GM12878 (cell line): ENCODE results near the gene DNMT1. TPM values are rescaled to one million over a fixed set of nuclear protein-coding genes. Genes with fewer than 3 reads are reported as not detected.

Experiments
- ATAC-seq: fragments of 200-7000 bp; cut with Tn5 transposase; 3 replicates; pipeline ENCODE4 v1.9.1; 2020; ENCODE audit warnings: mild to moderate bottlenecking, moderate library complexity
- BruUV-seq: library from RNA; stranded (reverse); fragments of 400-500 nt; replicated peaks from 2 replicates; lab custom pipeline; 2021; lab: Mats Ljungman, UMichigan
- CTCF ChIA-PET: fragments of 300-600 bp; sonication (Branson Sonifier 250); formaldehyde crosslinking; extraction: SDS; loops from one replicate; lab custom pipeline; 2021; ENCODE audit warnings: inconsistent platforms; lab: Yijun Ruan, JAX
- POLR2A ChIA-PET: fragments of 350-600 bp; formaldehyde crosslinking; extraction: SDS; loops from one replicate; lab custom pipeline; 2021; ENCODE audit warnings: inconsistent platforms; lab: Charles Lee
- RAD21 ChIA-PET: fragments of 300-600 bp; sonication (Branson Sonifier 250); formaldehyde crosslinking; loops from one replicate; lab custom pipeline; 2023; ENCODE audit warnings: antibody characterized with exemption; ENCODE audit not compliant: unreplicated experiment; lab: Charles Lee
- SMC1A ChIA-PET: fragments of 300-600 bp; sonication (Branson Sonifier 250); formaldehyde crosslinking; loops from one replicate; lab custom pipeline; 2023; ENCODE audit not compliant: unreplicated experiment, uncharacterized antibody; lab: Charles Lee
- DNase-seq: peaks from one replicate; pipeline ENCODE4 v3.0.0-alpha.2; 2011; ENCODE audit warnings: low read depth, low spot score
- FAIRE-seq: peaks from 3 replicates; lab custom pipeline; 2011; peaks lifted over from hg19 to GRCh38; lab: Jason Lieb, UNC
- H2AFZ ChIP-seq: 2 replicates; pipeline ENCODE4 v1.6.0; 2011; ENCODE audit warnings: low read depth, low read length, control low read depth; ENCODE audit not compliant: control insufficient read depth
- H3K27ac ChIP-seq: 2 replicates; pipeline ENCODE4 v1.5.1; 2011; ENCODE audit warnings: control low read depth; ENCODE audit not compliant: control insufficient read depth, insufficient read depth
- H3K27me3 ChIP-seq, 2 experiments: replicated peaks in 1 of 2; 2 replicates each; pipeline versions ENCODE4 v1.6.0 to v1.6.1; 2011; ENCODE audit warnings: low read length in 1 of 2; ENCODE audit not compliant: control insufficient read depth in 2 of 2, insufficient read depth in 2 of 2
- H3K36me3 ChIP-seq, 2 experiments: 2 replicates each; pipeline ENCODE4 v1.5.1; 2011; ENCODE audit warnings: low read length in 1 of 2; ENCODE audit not compliant: control insufficient read depth in 2 of 2, insufficient read depth in 2 of 2
- H3K4me1 ChIP-seq: 2 replicates; pipeline ENCODE4 v1.6.1; 2011; ENCODE audit warnings: mild to moderate bottlenecking, low read length, moderate library complexity, mixed read lengths; ENCODE audit not compliant: control insufficient read depth, insufficient read depth
- H3K4me2 ChIP-seq: 2 replicates; pipeline ENCODE4 v1.6.0; 2011; ENCODE audit warnings: control low read depth; ENCODE audit not compliant: control insufficient read depth, insufficient read depth
- H3K4me3 ChIP-seq: fragments of 200-600 bp; sonication (generic); 2 replicates; pipeline ENCODE4 v1.5.1; 2016
- H3K79me2 ChIP-seq: 2 replicates; pipeline ENCODE4 v1.6.0; 2011; ENCODE audit warnings: low read length; ENCODE audit not compliant: control insufficient read depth, insufficient read depth
- H3K9ac ChIP-seq: 2 replicates; pipeline ENCODE4 v1.8.0; 2011; ENCODE audit warnings: low read length, control low read depth, mixed read lengths; ENCODE audit not compliant: control insufficient read depth, insufficient read depth
- H3K9me3 ChIP-seq: replicated peaks from 3 replicates; pipeline ENCODE4 v1.5.1; 2011; ENCODE audit warnings: mild to moderate bottlenecking, low read length; ENCODE audit not compliant: control insufficient read depth, insufficient read depth
- H4K20me1 ChIP-seq: 2 replicates; pipeline ENCODE4 v1.6.0; 2011; ENCODE audit not compliant: control insufficient read depth, insufficient read depth
- BRCA1 ChIP-seq: IDR thresholded peaks from 2 replicates; pipeline ENCODE4 v1.6.1; 2011; ENCODE audit warnings: low read depth, low read length, improper control_type of control experiment
- CHD4 ChIP-seq: fragments of 200-600 bp; sonication (generic); IDR thresholded peaks from 2 replicates; pipeline ENCODE4 v1.6.1; 2016; ENCODE audit warnings: mild to moderate bottlenecking
- ESRRA ChIP-seq: IDR thresholded peaks from 2 replicates; pipeline ENCODE4 v1.6.1; 2012; ENCODE audit warnings: mild to moderate bottlenecking, low read length, improper control_type of control experiment
- GATAD2B ChIP-seq: fragments of 450-650 bp; conservative IDR thresholded peaks from 2 replicates; pipeline ENCODE4 v1.6.1; 2017; ENCODE audit warnings: low read depth, mild to moderate bottlenecking, moderate library complexity
- IKZF1 ChIP-seq: fragments of 450-650 bp; conservative IDR thresholded peaks from 2 replicates; pipeline ENCODE4 v1.6.1; 2017; ENCODE audit warnings: antibody characterized with exemption, mild to moderate bottlenecking
- MYC ChIP-seq: IDR thresholded peaks from 2 replicates; pipeline ENCODE4 v1.6.1; 2011; ENCODE audit warnings: mild to moderate bottlenecking, low read length, moderate library complexity, inconsistent platforms; ENCODE audit not compliant: insufficient read depth, insufficient replicate concordance, insufficient read length, severe bottlenecking
- NRF1 ChIP-seq: conservative IDR thresholded peaks from 2 replicates; pipeline ENCODE4 v1.6.1; 2011; ENCODE audit warnings: mild to moderate bottlenecking, low read depth, low read length, improper control_type of control experiment
- PML ChIP-seq: IDR thresholded peaks from 2 replicates; pipeline ENCODE4 v1.6.1; 2012; ENCODE audit warnings: low read length, inconsistent platforms
- POLR2AphosphoS5 ChIP-seq: IDR thresholded peaks from 2 replicates; pipeline ENCODE4 v1.6.1; 2011; ENCODE audit warnings: mild to moderate bottlenecking, low read length, inconsistent platforms
- RBBP5 ChIP-seq: fragments of 200-600 bp; sonication (generic); conservative IDR thresholded peaks from 2 replicates; pipeline ENCODE4 v1.6.1; 2016
- ZSCAN29 ChIP-seq: fragments of 450-650 bp; IDR thresholded peaks from 2 replicates; pipeline ENCODE4 v1.6.1; 2017; ENCODE audit warnings: mild to moderate bottlenecking, moderate library complexity
- WGBS: methylation state at CpG from one replicate; pipeline ENCODE4 v1.1.6; 2016; ENCODE audit warnings: low lambda C conversion rate; ENCODE audit not compliant: insufficient replicate concordance, insufficient coverage; ENCODE audit errors: missing lambda C conversion rate; 5-methylcytosine and 5-hydroxymethylcytosine counted together
- in situ Hi-C: fragments of 300-500 bp; cut with MboI; formaldehyde crosslinking; loops from 9 replicates; pipeline ENCODE4 v1.14.3; 2018; ENCODE audit warnings: mixed read lengths
- intact Hi-C: fragments of 100-400 bp; cut with micrococcal nuclease; formaldehyde crosslinking; loops from one replicate; pipeline ENCODE4 v1.14.2; 2022; ENCODE audit not compliant: unreplicated experiment
- polyA plus RNA-seq, 11 experiments: library from polyadenylated mRNA; depleted of rRNA in 4 of 11; unstranded in 6 of 11; stranded (reverse) in 5 of 11; fragments of >200 nt; fragmentation: Nextera tagmentation in 4 of 11; fragmentation: Illumina TruSeq in 1 of 11; extraction: Ambion mirVana in 4 of 11; extraction: Trizol in 1 of 11; gene quantifications; 1 replicate in 1 of 11; 2 replicates in 10 of 11; pipeline versions ENCODE4 v1.2.1 to v1.2.3, GENCODE V29; 2011 to 2016; ENCODE audit warnings: inconsistent platforms in 2 of 11, missing spikeins in 2 of 11, low read depth in 1 of 11
- total RNA-seq, 4 experiments: library from RNA; depleted of rRNA in 3 of 4; stranded (reverse); fragments of >200 nt in 3 of 4; fragmentation: Illumina TruSeq in 1 of 4; extraction: Trizol in 1 of 4; gene quantifications; 2 replicates each; pipeline versions ENCODE4 v1.2.1 to v1.2.3, GENCODE V29; 2013 to 2021
- TF ChIP-seq, protein P1 (sequence below): fragments of 450-650 bp; IDR thresholded peaks from 2 replicates; pipeline ENCODE4 v1.6.1; 2016; ENCODE audit warnings: mild to moderate bottlenecking
- TF ChIP-seq, protein P2 (sequence below): fragments of 450-650 bp; IDR thresholded peaks from 2 replicates; pipeline ENCODE4 v1.6.1; 2017; ENCODE audit warnings: low read depth, mild to moderate bottlenecking, moderate library complexity

Gene DNMT1
- total and polyA plus RNA-seq, 10 of the 15 experiments (the other 5 are each of a cell fraction or from before 2014, with no cell fraction given): 70.0 to 290 (median 133) TPM

DNA sequence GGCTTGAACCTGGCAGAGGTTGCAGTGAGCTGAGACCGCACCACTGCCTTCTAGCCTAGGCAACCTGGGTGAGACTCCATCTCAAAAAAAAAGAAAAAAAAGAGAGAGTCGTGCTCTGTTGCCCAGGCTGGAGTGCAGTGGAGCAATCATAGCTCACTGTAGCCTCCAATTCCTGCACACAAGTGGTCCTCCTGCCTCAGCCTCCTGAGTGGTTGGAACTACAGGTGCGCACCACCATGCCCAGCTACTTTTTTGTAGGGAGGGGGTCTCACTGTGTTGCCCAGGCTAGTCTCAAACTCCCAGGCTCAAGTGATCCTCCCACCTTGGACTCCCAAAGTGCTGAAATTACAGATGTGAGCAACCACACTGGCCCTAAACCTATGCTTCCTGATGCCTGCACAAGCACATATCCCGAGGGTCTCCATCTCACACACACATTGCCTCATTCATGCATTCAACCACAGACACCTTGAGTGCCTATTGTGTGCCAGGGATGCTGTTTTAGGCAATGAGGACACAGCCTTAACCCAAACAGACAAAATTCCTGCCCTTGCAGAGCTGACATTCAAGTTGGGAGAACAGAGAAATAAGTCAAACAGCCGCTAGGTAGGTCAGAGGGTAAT lies 94.5 kb downstream of the DNMT1 start:
- SMC1A ChIA-PET: interaction anchor here (0.8 to 11.1 kb wide), 5 partner anchors 12 to 150 kb away, joined by 3 to 150 read pairs (median 4); partner anchors contain the start of gene P2RY11

DNA sequence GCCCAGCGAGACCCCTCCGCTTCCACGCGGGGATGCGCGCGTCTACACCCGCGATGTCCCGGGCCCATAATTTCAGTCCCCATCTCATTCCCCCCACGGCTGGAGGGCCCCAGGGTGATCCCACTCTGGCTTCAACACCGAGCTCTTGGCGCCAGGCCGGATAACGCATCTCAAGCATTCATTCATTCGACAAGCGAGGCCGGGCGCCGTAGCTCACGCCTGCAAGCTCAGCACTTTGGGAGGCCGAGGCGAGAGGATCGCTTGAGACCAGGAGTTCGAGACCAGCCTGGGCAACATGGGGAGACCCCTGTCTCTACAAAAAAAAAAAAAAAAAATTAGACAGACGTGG lies 98.2 kb downstream of the DNMT1 start:
- Histone ChIP-seq H3K9me3 (no peaks in the 10 kb centered on the region; the same call in 2 of the 3 replicates), H3K4me2 (peak overlapping the region; percentile 58), H3K9ac (peak overlapping the region; percentile 65; the same call in 1 of the 2 replicates), H3K27me3 (no peaks in the 10 kb centered on the region), H4K20me1 (no peaks in the 10 kb centered on the region), H3K4me1 (peaks cover 35% of the 10 kb centered on the region), H3K27ac (peak overlapping the region; percentile 70), H3K4me3 (peak overlapping the region; percentile 21), H2AFZ (peak overlapping the region; percentile 60), H3K36me3 (peaks cover 6 to 15% of the 10 kb centered on the region in 2 experiments), H3K79me2 (peaks cover 9% of the 10 kb centered on the region)
- in situ Hi-C loops: no loop called here
- DNase-seq (no peak), ATAC-seq (no peak), FAIRE-seq (no peak)
- ChIA-PET RAD21 (interaction anchor here (0.6 to 9.6 kb wide), 7 partner anchors 8 to 193 kb away, joined by 3 to 166 read pairs (median 4); partner anchors contain the start of genes ICAM5, P2RY11 and PPAN), SMC1A (interaction anchor here (0.9 to 11.1 kb wide), 4 partner anchors 8 to 69 kb away, joined by 3 to 150 read pairs (median 6); partner anchors contain the start of genes P2RY11 and PPAN), CTCF (interaction anchor here (0.8 to 9.5 kb wide), 7 partner anchors 8 to 131 kb away, joined by 3 to 171 read pairs (median 6); partner anchors contain the start of genes EIF3G, P2RY11 and PPAN), POLR2A (interaction anchor here (0.6 to 1.9 kb wide), 15 partner anchors 8 to 306 kb away, joined by 3 to 18 read pairs (median 5); partner anchors contain the start of genes MRPL4, P2RY11 and PPAN)
- no TSS peak for BruUV-seq
- intact Hi-C loops: no loop called here
- 20% methylated on average over 21 of the region's 26 CpGs for WGBS
- TF ChIP-seq RBBP5: no peak
- 0 out of 2 replicates have a peak, but pooled peaks have one; percentile 36 for TF ChIP-seq GATAD2B
- TF ChIP-seq, protein P1, sequence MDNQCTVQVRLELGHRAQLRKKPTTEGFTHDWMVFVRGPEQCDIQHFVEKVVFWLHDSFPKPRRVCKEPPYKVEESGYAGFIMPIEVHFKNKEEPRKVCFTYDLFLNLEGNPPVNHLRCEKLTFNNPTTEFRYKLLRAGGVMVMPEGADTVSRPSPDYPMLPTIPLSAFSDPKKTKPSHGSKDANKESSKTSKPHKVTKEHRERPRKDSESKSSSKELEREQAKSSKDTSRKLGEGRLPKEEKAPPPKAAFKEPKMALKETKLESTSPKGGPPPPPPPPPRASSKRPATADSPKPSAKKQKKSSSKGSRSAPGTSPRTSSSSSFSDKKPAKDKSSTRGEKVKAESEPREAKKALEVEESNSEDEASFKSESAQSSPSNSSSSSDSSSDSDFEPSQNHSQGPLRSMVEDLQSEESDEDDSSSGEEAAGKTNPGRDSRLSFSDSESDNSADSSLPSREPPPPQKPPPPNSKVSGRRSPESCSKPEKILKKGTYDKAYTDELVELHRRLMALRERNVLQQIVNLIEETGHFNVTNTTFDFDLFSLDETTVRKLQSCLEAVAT: peak; percentile 95
- TF ChIP-seq, protein P2, sequence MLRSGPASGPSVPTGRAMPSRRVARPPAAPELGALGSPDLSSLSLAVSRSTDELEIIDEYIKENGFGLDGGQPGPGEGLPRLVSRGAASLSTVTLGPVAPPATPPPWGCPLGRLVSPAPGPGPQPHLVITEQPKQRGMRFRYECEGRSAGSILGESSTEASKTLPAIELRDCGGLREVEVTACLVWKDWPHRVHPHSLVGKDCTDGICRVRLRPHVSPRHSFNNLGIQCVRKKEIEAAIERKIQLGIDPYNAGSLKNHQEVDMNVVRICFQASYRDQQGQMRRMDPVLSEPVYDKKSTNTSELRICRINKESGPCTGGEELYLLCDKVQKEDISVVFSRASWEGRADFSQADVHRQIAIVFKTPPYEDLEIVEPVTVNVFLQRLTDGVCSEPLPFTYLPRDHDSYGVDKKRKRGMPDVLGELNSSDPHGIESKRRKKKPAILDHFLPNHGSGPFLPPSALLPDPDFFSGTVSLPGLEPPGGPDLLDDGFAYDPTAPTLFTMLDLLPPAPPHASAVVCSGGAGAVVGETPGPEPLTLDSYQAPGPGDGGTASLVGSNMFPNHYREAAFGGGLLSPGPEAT: no peak
- no peak for TF ChIP-seq CHD4
- no peak for TF ChIP-seq ZSCAN29
- no peak for TF ChIP-seq PML
- TF ChIP-seq NRF1: no peak
- no peak for TF ChIP-seq ESRRA

More for the DNA sequence above, 94.5 kb downstream of the DNMT1 start:
- ChIA-PET CTCF (interaction anchor here (0.6 to 9.5 kb wide), 11 partner anchors 10 to 171 kb away, joined by 3 to 171 read pairs (median 4); partner anchors contain the start of genes EIF3G, ICAM1, MRPL4 and P2RY11), POLR2A (interaction anchor here (0.6 to 1.7 kb wide), 7 partner anchors 9 to 152 kb away, joined by 3 to 8 read pairs (median 4); partner anchors contain the start of genes MRPL4 and P2RY11), RAD21 (interaction anchor here (0.6 to 9.6 kb wide), 6 partner anchors 8 to 201 kb away, joined by 3 to 166 read pairs (median 5); partner anchors contain the start of gene P2RY11)
- DNase-seq (no peak), FAIRE-seq (no peak), ATAC-seq (no peak)
- WGBS: 62% methylated on average over 5 of the region's 5 CpGs
- Histone ChIP-seq H3K79me2 (peaks cover 9% of the 10 kb centered on the region), H3K27me3 (no peaks in the 10 kb centered on the region), H3K36me3 (no peaks in the 10 kb centered on the region; a peak in 1 of 4 replicates), H2AFZ (no peak overlapping the region), H3K9ac (peak overlapping the region; percentile 99), H3K27ac (peak overlapping the region; percentile 100), H4K20me1 (no peaks in the 10 kb centered on the region), H3K4me1 (peaks cover 48% of the 10 kb centered on the region), H3K4me3 (peak overlapping the region; percentile 59), H3K4me2 (peak overlapping the region; percentile 78), H3K9me3 (no peaks in the 10 kb centered on the region; the same call in 2 of the 3 replicates)
- intact Hi-C loops (loop anchor here (10.0 kb wide), 1 partner anchor 285 kb away; the partner anchor contains the start of gene TYK2), in situ Hi-C loops (loop anchor here (5.0 kb wide), 1 partner anchor 137 kb away; no protein-coding TSS in a partner anchor)
- no TSS peak for BruUV-seq
- TF ChIP-seq BRCA1 (no peak), GATAD2B (no peak), MYC (no peak), POLR2AphosphoS5 (peak; percentile 50; the same call in 1 of the 2 replicates), IKZF1 (peak; percentile 26; the same call in 1 of the 2 replicates)
- TF ChIP-seq, all 136 proteins: peak for 2
